HepG2 (cell line): Measurements from ENCODE around the gene FAM149A. TPM values are rescaled to one million over a fixed set of nuclear protein-coding genes. Genes with fewer than 3 reads are reported as not detected.

Source experiments
- CEBPB ChIP-seq: IDR thresholded peaks from 2 replicates; pipeline ENCODE4 v1.6.1; 2011; ENCODE audit warnings: low read depth, low read length, improper control_type of control experiment, borderline replicate concordance
- FOXK1 ChIP-seq: sonication (generic); formaldehyde crosslinking; IDR thresholded peaks from 2 replicates; pipeline ENCODE4 v1.4.0; 2020; ENCODE audit warnings: low read depth, missing genetic modification reagents, borderline replicate concordance
- MLLT10 ChIP-seq: sonication (generic); formaldehyde crosslinking; IDR thresholded peaks from 2 replicates; pipeline ENCODE4 v1.4.0; 2020; ENCODE audit warnings: missing genetic modification reagents
- NR2F6 ChIP-seq, 2 experiments: IDR thresholded peaks; 2 replicates each; pipeline ENCODE4 v1.6.1; 2016; ENCODE audit warnings: antibody characterized with exemption in 1 of 2, mild to moderate bottlenecking in 1 of 2
- RBM39 ChIP-seq: fragments of 200-400 bp; formaldehyde crosslinking; IDR thresholded peaks from one replicate; pipeline ENCODE4 v1.6.1; 2018; ENCODE audit warnings: antibody characterized with exemption, mild to moderate bottlenecking, low read depth, low read length; ENCODE audit not compliant: poor library complexity, severe bottlenecking
- SMC3 ChIP-seq: IDR thresholded peaks from 2 replicates; pipeline ENCODE4 v1.6.1; 2011; ENCODE audit warnings: low read length, improper control_type of control experiment
- TEAD3 ChIP-seq: optimal IDR thresholded peaks from 2 replicates; pipeline ENCODE3; 2016; ENCODE audit warnings: borderline replicate concordance
- TRIM24 ChIP-seq: sonication (generic); formaldehyde crosslinking; IDR thresholded peaks from 2 replicates; pipeline ENCODE4 v1.8.0; 2022; ENCODE audit warnings: mild to moderate bottlenecking, missing genetic modification reagents
- ZBTB7B ChIP-seq: sonication (generic); formaldehyde crosslinking; IDR thresholded peaks from 2 replicates; pipeline ENCODE4 v1.4.0; 2020; ENCODE audit warnings: missing genetic modification reagents
- ZC3H4 ChIP-seq: sonication (generic); formaldehyde crosslinking; IDR thresholded peaks from 2 replicates; pipeline ENCODE4 v1.4.0; 2020; ENCODE audit warnings: missing genetic modification reagents, borderline replicate concordance
- ZKSCAN1 ChIP-seq: fragments of 150-350 bp; IDR thresholded peaks from 2 replicates; pipeline ENCODE4 v1.6.1; 2014; ENCODE audit warnings: low read length
- ZNF350 ChIP-seq: sonication (generic); formaldehyde crosslinking; IDR thresholded peaks from 2 replicates; pipeline ENCODE4 v1.4.0; 2020; ENCODE audit warnings: mild to moderate bottlenecking, low read depth, missing genetic modification reagents, borderline replicate concordance
- ZNF598 ChIP-seq: sonication (generic); formaldehyde crosslinking; IDR thresholded peaks from 2 replicates; pipeline ENCODE4 v1.5.1; 2020; ENCODE audit warnings: mild to moderate bottlenecking, missing genetic modification reagents, borderline replicate concordance
- ZNF737 ChIP-seq: sonication (generic); formaldehyde crosslinking; IDR thresholded peaks from 2 replicates; pipeline ENCODE4 v1.5.0; 2020; ENCODE audit warnings: missing genetic modification reagents, mild to moderate bottlenecking, borderline replicate concordance
- ZNF841 ChIP-seq: sonication (generic); formaldehyde crosslinking; IDR thresholded peaks from 2 replicates; pipeline ENCODE4 v1.8.1; 2023; ENCODE audit warnings: missing genetic modification reagents, borderline replicate concordance
- ZNF878 ChIP-seq: sonication (generic); formaldehyde crosslinking; IDR thresholded peaks from 2 replicates; pipeline ENCODE4 v1.8.1; 2023; ENCODE audit warnings: mild to moderate bottlenecking, missing genetic modification reagents, moderate library complexity
- ZSCAN30 ChIP-seq: sonication (generic); formaldehyde crosslinking; IDR thresholded peaks from 2 replicates; pipeline ENCODE4 v1.5.0; 2020; ENCODE audit warnings: mild to moderate bottlenecking, missing genetic modification reagents
- ZSCAN9 ChIP-seq: IDR thresholded peaks from 2 replicates; pipeline ENCODE4 v1.6.1; 2016; ENCODE audit warnings: borderline replicate concordance
- polyA plus RNA-seq, 8 experiments: library from polyadenylated mRNA; depleted of rRNA in 3 of 8; stranded (reverse) in 7 of 8; unstranded in 1 of 8; fragments of >200 nt; fragmentation: Illumina TruSeq in 4 of 8; extraction: Trizol in 4 of 8; gene quantifications; 2 replicates each; pipeline versions ENCODE4 v1.2.1 to v1.2.3, GENCODE V29; 2011 to 2016; ENCODE audit warnings: low read depth in 4 of 8, missing spikeins in 1 of 8, mixed read lengths in 1 of 8; ENCODE audit not compliant: insufficient read depth in 1 of 8
- total RNA-seq, 5 experiments: library from RNA; depleted of rRNA; stranded (reverse); fragments of >200 nt; fragmentation: Illumina TruSeq; extraction: Trizol; gene quantifications; 2 replicates each; pipeline ENCODE4 v1.2.3, GENCODE V29; 2016; ENCODE audit warnings: low read depth in 1 of 5
- TF ChIP-seq, protein P1 (sequence below): sonication (generic); formaldehyde crosslinking; IDR thresholded peaks from 2 replicates; pipeline ENCODE4 v1.4.0; 2020; ENCODE audit warnings: missing genetic modification reagents, mild to moderate bottlenecking, borderline replicate concordance
- TF ChIP-seq, protein P2 (sequence below): sonication (generic); formaldehyde crosslinking; IDR thresholded peaks from 2 replicates; pipeline ENCODE4 v1.5.0; 2020; ENCODE audit warnings: mild to moderate bottlenecking, missing genetic modification reagents
- TF ChIP-seq, protein P3 (sequence below): sonication (generic); formaldehyde crosslinking; IDR thresholded peaks from 2 replicates; pipeline ENCODE4 v1.4.0; 2020; ENCODE audit warnings: missing genetic modification reagents, borderline replicate concordance
- TF ChIP-seq, protein P4 (sequence below): sonication (generic); formaldehyde crosslinking; IDR thresholded peaks from 2 replicates; pipeline ENCODE4 v1.5.0; 2020; ENCODE audit warnings: mild to moderate bottlenecking, missing genetic modification reagents, moderate library complexity

Gene FAM149A
- total and polyA plus RNA-seq, 2 of the 13 experiments (the other 11 are each of a cell fraction or from before 2014, with no cell fraction given), result not detected

DNA sequence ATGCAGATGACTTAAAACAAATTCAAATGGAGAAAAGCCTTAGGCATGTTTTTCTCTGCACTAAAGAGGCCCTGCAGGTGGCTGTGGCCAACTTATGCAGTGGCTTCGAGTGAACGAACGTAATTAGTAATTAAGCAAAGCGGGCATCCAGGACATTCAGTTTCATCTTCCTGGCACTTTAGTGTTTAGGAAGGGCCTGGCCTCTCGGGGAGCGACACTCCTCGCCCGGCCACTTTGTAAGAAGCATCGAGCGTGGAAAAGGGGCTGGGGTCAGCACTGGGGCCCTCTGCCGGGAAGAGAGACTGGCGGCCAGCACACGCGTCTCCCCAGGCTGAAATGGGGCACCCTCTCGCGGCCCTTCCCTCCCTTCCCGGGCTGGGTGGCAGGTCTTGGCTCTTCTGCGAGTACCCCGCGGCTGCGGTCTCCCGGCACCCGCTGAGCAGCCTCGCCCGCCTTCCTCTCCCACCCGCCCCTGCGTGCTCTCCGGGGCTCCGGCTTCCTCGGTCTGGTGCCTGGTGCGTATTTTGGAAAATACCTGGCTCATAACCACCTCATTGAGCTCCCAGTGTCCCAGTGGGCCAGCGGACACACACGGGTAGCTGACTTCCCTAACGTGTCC is 86.2 kb downstream of the FAM149A start (continued):
- TF ChIP-seq TRIM24 (no peak), TEAD3 (CRISPR knock-in tag) (peak; percentile 11), ZSCAN9 (CRISPR knock-in tag) (no peak), ZNF598 (CRISPR knock-in tag) (peak; percentile 77; the same call in 1 of the 2 replicates), ZNF841 (0 out of 2 replicates have a peak, but pooled peaks have one; percentile 16), FOXK1 (CRISPR knock-in tag) (no peak), NR2F6 (IDR thresholded peaks at IDR 0.05) (no peak), NR2F6 (CRISPR knock-in tag; IDR thresholded peaks at IDR 0.05) (no peak), ZNF350 (CRISPR knock-in tag) (0 out of 2 replicates have a peak, but pooled peaks have one; percentile 63), ZSCAN30 (CRISPR knock-in tag) (no peak), ZNF878 (CRISPR knock-in tag) (no peak), SMC3 (no peak), CEBPB (no peak), MLLT10 (no peak), ZC3H4 (CRISPR knock-in tag) (no peak), RBM39 (no peak), ZBTB7B (no peak), ZKSCAN1 (no peak), ZNF737 (CRISPR knock-in tag) (0 out of 2 replicates have a peak, but pooled peaks have one; percentile 44)
- TF ChIP-seq, protein P1, sequence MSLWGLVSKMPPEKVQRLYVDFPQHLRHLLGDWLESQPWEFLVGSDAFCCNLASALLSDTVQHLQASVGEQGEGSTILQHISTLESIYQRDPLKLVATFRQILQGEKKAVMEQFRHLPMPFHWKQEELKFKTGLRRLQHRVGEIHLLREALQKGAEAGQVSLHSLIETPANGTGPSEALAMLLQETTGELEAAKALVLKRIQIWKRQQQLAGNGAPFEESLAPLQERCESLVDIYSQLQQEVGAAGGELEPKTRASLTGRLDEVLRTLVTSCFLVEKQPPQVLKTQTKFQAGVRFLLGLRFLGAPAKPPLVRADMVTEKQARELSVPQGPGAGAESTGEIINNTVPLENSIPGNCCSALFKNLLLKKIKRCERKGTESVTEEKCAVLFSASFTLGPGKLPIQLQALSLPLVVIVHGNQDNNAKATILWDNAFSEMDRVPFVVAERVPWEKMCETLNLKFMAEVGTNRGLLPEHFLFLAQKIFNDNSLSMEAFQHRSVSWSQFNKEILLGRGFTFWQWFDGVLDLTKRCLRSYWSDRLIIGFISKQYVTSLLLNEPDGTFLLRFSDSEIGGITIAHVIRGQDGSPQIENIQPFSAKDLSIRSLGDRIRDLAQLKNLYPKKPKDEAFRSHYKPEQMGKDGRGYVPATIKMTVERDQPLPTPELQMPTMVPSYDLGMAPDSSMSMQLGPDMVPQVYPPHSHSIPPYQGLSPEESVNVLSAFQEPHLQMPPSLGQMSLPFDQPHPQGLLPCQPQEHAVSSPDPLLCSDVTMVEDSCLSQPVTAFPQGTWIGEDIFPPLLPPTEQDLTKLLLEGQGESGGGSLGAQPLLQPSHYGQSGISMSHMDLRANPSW (CRISPR knock-in tag), result 0 out of 2 replicates have a peak, but pooled peaks have one; percentile 33
- TF ChIP-seq, protein P2, sequence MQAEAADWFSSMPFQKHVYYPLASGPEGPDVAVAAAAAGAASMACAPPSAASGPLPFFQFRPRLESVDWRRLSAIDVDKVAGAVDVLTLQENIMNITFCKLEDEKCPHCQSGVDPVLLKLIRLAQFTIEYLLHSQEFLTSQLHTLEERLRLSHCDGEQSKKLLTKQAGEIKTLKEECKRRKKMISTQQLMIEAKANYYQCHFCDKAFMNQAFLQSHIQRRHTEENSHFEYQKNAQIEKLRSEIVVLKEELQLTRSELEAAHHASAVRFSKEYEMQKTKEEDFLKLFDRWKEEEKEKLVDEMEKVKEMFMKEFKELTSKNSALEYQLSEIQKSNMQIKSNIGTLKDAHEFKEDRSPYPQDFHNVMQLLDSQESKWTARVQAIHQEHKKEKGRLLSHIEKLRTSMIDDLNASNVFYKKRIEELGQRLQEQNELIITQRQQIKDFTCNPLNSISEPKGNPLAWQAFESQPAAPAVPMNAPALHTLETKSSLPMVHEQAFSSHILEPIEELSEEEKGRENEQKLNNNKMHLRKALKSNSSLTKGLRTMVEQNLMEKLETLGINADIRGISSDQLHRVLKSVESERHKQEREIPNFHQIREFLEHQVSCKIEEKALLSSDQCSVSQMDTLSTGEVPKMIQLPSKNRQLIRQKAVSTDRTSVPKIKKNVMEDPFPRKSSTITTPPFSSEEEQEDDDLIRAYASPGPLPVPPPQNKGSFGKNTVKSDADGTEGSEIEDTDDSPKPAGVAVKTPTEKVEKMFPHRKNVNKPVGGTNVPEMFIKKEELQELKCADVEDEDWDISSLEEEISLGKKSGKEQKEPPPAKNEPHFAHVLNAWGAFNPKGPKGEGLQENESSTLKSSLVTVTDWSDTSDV (CRISPR knock-in tag), result 0 out of 2 replicates have a peak, but pooled peaks have one; percentile 38
- TF ChIP-seq, protein P3, sequence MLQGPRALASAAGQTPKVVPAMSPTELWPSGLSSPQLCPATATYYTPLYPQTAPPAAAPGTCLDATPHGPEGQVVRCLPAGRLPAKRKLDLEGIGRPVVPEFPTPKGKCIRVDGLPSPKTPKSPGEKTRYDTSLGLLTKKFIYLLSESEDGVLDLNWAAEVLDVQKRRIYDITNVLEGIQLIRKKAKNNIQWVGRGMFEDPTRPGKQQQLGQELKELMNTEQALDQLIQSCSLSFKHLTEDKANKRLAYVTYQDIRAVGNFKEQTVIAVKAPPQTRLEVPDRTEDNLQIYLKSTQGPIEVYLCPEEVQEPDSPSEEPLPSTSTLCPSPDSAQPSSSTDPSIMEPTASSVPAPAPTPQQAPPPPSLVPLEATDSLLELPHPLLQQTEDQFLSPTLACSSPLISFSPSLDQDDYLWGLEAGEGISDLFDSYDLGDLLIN, result 0 out of 2 replicates have a peak, but pooled peaks have one; percentile 23
- TF ChIP-seq, protein P4, sequence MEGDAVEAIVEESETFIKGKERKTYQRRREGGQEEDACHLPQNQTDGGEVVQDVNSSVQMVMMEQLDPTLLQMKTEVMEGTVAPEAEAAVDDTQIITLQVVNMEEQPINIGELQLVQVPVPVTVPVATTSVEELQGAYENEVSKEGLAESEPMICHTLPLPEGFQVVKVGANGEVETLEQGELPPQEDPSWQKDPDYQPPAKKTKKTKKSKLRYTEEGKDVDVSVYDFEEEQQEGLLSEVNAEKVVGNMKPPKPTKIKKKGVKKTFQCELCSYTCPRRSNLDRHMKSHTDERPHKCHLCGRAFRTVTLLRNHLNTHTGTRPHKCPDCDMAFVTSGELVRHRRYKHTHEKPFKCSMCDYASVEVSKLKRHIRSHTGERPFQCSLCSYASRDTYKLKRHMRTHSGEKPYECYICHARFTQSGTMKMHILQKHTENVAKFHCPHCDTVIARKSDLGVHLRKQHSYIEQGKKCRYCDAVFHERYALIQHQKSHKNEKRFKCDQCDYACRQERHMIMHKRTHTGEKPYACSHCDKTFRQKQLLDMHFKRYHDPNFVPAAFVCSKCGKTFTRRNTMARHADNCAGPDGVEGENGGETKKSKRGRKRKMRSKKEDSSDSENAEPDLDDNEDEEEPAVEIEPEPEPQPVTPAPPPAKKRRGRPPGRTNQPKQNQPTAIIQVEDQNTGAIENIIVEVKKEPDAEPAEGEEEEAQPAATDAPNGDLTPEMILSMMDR (CRISPR knock-in tag), result peak; percentile 46; the same call in 1 of the 2 replicates
